ENCODE data around the gene LRRC8B.
"Not testable (repeated sequence)": the region's sequence is repeated elsewhere in the genome, so short reads cannot be mapped to it uniquely, and the experiment has no call there.

The LRRC8B gene

GRCh38 chr1:89524369-89525168 is at the start of gene LRRC8B:
Gene LRRC8B (plus strand): TSS chr1:89524829. CDS start chr1:89582651, 57,822 bp downstream.
- no peak for FAIRE-seq

DNA sequence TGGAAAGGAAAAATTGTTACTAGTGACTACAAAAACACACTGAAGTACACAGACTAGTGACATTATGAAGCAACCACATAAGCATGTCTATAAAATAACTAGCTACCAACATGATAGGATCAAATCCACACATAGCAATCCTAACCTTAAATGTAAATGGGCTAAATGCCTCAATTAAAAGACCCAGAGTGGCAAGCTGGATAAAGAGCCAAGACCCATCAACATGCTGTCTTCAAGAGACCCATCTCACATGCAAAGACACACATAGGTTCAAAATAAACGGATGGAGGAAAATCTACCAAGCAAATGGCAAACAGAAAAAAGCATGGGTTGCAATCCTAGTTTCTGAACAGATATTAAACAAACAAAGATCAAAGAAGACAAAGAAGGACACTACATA is 49.4 kb upstream of the LRRC8B start:
- no peak for FAIRE-seq

DNA sequence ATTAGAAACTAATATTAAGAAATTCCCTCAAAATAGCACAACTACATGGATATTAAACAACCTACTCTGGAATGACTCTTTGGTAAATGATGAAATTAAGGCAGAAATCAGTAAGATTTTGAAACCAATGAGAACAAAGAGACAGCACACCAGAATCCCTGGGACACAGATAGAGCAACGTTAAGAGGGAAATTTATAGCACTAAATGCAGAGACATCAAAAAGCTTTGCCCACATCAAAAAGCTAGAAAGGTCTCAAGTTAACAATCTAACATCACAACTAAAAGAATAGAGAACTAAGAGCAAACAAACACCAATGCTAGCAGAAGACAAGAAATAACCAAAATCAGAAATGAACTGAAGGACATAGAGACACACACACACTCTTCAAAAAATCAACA is 48.6 kb upstream of the LRRC8B start:
- no peak for FAIRE-seq

DNA sequence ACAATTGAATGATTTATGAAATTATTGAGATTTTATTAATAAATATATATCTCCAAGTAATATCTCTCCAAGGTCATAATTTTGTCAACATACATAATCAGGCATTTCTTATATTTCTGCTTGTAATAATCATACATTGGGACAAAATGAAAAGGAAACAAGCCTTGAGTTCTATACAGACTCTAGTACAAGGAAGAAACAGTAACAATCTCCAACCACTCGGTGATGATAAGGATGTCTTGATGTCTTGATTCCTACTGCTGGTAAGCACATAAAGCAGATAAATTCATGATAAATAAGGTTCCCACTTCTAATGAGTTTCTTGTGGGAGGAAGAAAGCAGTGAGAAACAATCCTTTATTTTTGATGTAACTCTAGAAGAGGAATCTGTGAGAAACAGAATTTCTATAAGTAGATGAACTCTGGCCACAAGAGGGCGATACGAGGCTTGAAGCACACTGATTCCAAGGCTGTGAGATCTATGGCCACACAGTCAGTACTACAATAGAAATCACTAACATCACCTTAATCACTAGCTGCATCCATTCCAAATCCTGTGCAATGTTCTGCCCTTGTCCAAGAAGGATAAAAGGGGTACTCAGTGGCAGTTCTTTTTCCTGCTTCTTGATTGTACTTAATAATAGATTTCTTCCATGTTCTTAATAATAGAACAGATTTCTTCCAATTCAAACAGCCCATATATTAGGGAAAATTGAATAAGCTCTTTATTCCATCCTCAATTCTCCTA is 41.4 kb upstream of the LRRC8B start:
- FAIRE-seq, result peak; percentile 88

- no peak for FAIRE-seq
Measured at GRCh38 chr1:89483757-89484077, 40.9 kb upstream of the LRRC8B start.

DNA sequence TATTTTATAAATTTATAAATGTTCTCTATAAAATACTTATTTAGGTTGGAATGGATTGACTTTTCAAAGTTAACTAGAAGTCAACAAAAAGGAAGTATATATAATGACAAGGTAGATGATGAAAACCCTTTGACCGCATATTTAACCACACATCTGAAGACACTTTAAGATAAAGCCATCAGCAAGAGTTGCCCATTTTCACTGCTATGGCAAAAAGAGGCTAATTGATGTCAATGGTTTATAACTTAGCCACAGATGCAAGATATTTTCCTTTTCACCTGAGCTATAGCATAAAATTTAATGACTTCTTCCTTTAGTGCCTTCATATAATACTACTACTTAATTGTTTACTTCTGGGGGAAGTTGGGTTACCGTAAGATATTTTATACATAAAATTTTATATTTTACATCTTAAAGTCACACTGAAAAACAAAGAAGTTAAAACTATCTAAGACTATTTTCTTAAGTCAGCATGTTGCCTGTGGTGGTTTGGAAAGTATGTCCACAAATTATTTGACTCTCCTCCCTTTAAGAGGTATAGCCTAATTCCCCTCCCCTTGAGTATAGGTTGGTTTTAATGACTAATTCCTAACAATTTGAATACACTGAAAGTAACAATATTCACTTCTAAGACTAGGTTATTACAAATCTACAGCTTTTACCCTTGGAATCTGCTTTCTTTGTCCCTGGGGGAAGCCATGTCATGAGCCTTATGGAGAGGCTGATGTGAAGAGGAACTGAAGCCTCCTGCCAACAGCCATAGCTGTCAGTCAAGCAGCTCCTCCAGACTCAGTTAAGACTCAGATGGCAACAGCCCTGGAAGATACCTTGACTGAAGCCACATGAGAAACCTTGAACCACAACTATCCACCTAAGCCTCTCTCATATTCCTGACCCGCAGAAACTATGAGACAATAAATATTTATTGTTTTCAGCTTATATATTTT is 40.3 kb upstream of the LRRC8B start:
- FAIRE-seq, result no peak

DNA sequence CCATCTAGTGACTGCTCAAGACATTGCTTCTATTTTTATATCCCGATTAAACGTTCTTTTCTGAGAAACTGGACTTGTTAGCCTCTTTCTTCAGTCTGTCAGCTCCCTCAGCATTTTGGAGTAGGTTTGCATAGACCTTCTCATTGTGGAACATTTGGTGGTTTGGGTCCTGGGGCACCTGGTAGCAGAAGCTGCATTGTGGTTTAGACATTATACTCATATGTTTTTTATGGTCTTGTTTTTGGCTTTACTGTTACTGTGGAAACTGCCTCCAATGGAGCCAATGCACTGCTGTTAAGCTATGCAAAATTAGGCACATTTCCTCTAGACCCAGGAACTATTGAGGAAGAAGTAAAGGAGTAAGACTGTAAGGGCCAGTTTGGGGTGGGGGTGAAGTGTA is 36.7 kb upstream of the LRRC8B start:
- no peak for FAIRE-seq

DNA sequence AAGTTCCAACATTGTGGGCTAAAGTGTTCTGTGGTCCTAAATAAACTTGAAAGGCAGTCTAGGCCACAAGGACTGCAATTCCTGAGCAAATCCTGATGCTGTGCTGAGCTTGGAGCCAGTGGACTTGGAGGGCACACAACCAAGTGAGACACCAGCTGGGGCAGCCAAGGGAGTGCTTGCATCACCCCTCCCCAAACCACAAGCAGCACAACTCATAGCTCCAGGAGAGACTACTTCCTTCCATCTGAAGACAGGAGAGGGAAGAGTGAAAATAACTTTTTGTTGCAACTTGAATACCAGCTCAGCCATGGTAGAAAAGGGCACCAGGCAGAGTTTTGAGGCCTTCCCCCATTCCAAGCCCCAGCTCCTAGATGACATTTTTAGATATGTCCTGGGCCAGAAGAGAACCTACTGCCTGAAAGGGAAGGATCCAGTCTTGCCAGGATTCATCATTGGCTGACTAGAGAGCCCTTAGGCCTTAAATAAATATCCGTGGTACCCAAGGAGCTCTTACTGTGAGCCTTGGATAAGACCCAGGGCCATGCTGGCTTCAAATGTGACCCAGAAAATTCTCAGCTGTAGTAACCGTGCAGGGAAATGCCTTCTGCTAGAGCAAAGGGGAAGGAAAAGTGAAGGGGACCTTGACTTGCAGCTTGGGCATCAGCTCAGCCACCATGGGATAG is 35.4 kb upstream of the LRRC8B start:
- no peak for FAIRE-seq

DNA sequence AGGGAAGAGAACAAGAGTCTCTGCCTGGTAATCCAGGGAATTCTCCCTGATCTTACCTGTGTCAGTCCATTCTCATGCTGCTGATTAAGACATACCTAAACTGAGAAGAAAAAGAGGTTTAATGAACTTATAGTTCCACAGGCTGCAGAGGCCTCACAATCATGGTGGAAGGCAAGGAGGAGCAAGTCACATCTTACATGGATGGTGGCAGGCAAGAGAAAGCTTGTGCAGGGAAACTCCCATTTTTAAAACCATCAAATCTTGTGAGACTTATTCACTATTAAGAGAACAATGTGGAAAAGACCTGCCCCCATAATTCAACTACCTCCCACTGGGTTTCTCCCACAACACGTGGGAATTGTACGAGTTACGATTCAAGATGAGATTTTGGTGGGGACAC is 34.2 kb upstream of the LRRC8B start:
- FAIRE-seq, result no peak

DNA sequence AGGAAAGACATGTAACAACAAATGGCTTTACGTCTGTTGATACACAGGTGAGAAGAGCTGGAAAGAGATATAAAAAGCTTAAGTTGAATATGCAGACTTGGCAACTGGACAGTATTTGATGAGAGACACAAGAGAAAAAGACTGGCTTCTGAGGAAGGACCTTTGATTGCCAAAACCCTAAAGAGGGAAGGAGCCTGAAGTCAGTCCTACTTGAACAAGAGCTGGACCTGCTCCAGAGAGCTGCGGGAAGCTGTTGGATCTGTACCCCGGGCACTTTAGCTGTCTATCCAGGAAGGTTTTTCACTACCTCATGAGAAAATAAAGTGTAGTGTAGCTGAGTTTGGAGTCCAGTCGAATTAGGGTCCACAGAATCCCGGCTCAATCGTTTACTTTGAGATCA is 25.3 kb upstream of the LRRC8B start:
- FAIRE-seq, result no peak

DNA sequence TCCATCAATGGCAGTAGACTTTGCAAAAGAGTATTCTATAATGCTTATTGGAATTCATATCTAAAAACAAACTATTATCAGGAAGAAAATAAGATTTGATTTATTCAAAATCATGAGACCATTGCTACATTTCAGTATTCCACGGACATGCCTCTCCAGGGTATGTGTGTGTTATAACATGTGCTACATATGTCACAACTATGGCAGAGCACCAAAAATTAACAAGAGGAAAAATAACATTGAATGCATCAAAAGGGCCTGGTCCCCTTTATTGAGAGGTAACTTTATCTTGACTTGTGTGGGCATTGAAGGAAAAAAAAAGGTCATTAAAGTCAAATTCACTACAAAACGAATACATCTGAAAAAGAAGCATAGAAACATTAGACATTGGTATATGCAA is 22.6 kb upstream of the LRRC8B start:
- FAIRE-seq, result no peak

DNA sequence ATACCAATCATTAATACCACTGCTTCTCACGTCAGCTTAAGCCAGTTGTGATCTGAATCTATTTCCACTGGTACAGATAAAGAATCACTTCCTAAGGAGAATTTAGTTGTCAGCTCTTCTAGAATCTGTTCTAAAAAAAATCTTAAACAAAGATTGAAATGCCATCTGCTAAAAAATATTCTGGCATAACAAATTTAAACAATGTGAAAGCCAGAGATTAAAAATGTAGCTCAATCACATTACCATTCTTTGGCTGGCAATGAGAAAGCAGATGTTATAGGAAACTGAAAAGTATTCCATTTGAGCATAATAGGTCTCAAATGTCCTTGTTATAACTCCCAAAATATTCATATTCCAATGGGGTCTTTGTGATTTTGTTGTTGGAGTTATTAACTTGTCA is 21.7 kb upstream of the LRRC8B start:
- FAIRE-seq, result no peak

- no peak for FAIRE-seq
Measured at GRCh38 chr1:89503690-89504089, 20.9 kb upstream of the LRRC8B start.

DNA sequence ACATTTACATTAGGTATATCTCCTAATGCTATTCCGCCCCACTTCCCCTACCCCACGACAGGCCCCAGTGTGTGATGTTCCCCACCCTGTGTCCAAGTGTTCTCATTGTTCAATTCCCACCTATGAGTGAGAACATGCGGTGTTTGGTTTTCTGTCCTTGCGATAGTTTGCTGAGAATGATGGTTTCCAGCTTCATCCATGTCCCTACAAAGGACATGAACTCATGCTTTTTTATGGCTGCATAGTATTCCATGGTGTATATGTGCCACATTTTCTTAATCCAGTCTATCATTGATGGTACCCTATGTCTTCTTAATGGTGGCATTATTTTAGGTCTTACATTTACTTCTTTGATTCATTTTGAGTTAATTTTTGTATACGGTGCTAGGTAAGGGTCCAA is 14.6 kb upstream of the LRRC8B start:
- FAIRE-seq, result not testable (repeated sequence)

- no peak for FAIRE-seq
Measured at GRCh38 chr1:89512996-89513720, 11.5 kb upstream of the LRRC8B start.

- FAIRE-seq, result no peak
Measured at GRCh38 chr1:89516055-89516454, 8.6 kb upstream of the LRRC8B start.

DNA sequence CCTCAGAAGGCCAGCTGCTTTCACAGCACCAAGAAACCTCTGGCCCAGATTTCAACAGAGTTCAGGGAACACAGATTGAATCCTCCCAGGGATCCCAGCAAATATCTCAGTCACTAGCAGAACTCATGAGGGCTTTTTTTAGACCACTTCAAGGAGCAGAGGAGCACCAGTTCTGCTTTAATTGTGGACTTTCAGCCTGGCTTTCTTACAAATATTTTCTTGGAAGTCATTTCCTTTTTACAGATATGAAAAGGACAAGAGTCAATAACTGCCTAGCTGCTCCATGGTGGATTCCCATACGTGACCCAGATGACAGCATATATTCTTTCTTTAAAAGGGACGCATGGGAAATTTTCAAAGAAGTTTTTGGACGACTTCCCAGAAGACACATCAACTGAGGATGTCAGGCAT is 6.4 kb upstream of the LRRC8B start:
- FAIRE-seq, result no peak

GRCh38 chr1:89519779-89520358 is 4.8 kb upstream of the LRRC8B start:
- FAIRE-seq, result peak; percentile 53

- FAIRE-seq, result not testable (repeated sequence)
Measured at GRCh38 chr1:89521977-89522376, 2.7 kb upstream of the LRRC8B start.

DNA sequence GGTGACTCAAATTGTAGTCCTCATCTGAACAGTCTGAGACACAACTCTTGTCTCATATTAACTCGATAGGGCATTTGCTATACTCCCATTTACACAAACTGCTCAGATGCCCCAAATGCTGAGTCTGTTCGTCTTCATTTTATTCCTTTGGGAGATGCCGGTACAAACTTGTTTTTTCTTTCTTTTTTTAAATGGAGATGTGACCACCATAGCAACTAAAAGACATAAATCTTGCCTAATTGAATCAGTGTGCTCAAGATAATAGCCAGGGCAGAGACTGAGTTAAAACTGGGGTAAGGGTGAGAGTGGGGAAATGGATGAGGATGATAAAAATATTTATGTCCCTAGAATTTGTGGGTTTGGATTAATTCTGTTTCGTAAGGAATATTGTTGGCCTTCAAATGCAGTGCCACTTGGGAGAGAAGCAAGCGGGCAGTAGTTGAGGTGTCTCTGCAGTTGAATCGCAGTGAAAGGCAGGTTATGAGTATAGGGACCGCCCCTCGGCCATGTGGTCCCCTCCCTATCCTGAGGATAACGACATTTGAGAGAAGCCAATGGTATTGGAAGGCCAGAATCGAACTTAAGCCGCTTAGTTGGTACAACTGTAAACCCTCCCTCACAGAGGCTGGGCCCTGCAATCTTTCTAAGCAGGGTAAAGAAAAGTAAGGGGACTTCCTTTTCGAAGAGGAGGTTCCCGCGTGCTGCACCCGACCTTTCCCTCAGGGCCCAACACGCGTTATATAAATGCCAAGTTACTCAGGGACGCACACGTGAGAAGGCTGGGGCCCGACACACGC is 859 bp upstream of the LRRC8B start:
- no peak for FAIRE-seq

Data from TTC549 (cell line).